Body of pancreas (tissue), 4 donors: Measurements from ENCODE around the gene DEDD.

Experiments
- POLR2A ChIP-seq, 3 donors: fragments of 450-650 bp; IDR thresholded peaks; one replicate each; pipeline ENCODE4 v1.6.1; 2016; ENCODE audit warnings: antibody characterized with exemption in 3 of 3, mild to moderate bottlenecking in 2 of 3
- TF ChIP-seq, protein P1 (sequence below), 7 experiments: fragments of 450-650 bp in 4 of 7; fragments of 200-600 bp in 3 of 7; sonication (generic) in 3 of 7; IDR thresholded peaks; one replicate each; pipeline ENCODE4 v1.5.1; 2016 to 2019; ENCODE audit warnings: antibody characterized with exemption in 7 of 7

- TF ChIP-seq, protein P1, sequence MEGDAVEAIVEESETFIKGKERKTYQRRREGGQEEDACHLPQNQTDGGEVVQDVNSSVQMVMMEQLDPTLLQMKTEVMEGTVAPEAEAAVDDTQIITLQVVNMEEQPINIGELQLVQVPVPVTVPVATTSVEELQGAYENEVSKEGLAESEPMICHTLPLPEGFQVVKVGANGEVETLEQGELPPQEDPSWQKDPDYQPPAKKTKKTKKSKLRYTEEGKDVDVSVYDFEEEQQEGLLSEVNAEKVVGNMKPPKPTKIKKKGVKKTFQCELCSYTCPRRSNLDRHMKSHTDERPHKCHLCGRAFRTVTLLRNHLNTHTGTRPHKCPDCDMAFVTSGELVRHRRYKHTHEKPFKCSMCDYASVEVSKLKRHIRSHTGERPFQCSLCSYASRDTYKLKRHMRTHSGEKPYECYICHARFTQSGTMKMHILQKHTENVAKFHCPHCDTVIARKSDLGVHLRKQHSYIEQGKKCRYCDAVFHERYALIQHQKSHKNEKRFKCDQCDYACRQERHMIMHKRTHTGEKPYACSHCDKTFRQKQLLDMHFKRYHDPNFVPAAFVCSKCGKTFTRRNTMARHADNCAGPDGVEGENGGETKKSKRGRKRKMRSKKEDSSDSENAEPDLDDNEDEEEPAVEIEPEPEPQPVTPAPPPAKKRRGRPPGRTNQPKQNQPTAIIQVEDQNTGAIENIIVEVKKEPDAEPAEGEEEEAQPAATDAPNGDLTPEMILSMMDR (IDR thresholded peaks at IDR 0.05) = no peak
- TF ChIP-seq POLR2A (IDR thresholded peaks at IDR 0.05) = no peak
Measured at GRCh38 chr1:161171191-161171590, 38.7 kb upstream of the DEDD start.
